Measurements from ENCODE around the gene AP2A1.

Gene AP2A1

DNA sequence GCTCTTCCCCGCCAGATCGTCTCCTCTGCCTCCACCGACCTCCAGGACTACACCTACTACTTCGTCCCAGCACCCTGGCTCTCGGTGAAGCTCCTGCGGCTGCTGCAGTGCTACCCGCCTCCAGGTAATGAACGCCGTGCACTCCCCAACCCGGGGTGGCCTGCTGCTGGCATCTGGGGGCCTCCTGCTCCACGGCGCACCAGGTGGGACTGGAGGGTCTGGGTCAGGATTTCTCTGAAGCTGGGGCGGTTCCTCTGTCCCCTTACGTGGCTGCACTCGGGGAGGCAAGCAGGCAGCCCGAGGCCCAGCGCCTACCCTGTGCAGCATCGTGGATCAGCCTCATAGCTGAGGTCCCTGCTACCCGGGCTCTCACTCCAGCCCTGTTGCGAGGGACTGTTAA, 28.8 kb downstream of the AP2A1 start:
- no peak for DNase-seq

DNA sequence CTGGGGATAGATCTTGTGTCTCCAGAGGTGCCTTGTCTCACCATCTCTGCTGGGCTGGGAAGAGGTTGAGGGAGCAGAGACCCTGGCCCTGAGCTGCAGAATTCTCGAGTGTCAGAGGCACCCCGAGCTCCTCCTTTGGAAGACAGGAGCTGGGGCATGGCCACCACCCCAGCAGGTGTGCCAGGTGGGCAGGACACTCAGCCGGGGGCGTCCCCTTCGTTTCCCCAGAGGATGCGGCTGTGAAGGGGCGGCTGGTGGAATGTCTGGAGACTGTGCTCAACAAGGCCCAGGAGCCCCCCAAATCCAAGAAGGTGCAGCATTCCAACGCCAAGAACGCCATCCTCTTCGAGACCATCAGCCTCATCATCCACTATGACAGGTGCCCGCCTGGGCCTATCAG, 31.8 kb downstream of the AP2A1 start:
- no peak for DNase-seq

GRCh38 chr19:49799271-49799797, 32.5 kb downstream of the AP2A1 start:
- no peak for DNase-seq

DNA sequence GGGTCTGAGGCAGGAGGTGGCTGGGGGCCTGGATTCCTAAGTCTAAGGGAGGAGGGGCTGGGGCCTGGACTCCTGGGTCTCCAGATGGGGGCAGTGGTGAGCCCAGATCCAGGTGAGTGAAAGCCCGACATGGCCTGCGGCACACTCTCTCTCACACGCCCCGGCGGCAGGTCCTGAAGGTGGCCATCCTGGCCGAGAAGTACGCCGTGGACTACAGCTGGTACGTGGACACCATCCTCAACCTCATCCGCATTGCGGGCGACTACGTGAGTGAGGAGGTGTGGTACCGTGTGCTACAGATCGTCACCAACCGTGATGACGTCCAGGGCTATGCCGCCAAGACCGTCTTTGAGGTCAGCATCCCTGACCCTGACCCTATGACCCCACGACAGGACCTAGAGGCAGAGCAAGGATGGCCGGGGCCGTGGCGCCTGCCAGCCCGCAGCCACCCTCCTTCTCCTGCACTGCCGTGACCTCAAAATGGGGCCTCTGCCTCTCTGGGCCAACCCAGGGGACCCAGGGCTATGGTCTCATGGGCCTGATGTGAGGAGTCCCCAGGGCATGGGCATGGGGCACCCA, 33.1 kb downstream of the AP2A1 start:
- no peak for DNase-seq

DNA sequence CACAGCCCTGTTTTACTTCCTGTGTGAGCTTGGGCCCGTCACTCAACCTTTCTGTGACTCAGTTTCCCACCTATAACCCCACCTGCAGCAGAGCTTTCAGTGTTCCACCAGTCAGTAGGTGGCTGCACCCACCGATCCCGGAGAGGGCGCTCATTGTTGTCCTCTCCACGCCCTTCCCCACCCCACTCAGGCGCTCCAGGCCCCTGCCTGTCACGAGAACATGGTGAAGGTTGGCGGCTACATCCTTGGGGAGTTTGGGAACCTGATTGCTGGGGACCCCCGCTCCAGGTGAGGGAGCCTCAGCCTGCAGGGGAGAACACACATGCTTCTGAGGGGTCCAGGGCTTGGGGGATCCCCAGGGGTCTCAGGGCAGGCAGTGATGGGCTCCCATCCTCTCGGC, 34.0 kb downstream of the AP2A1 start:
- DNase-seq, result no peak

GRCh38 chr19:49801401-49801888, 34.6 kb downstream of the AP2A1 start:
- no peak for DNase-seq

- no peak for DNase-seq
These were observed 35.3 kb downstream of the AP2A1 start for GRCh38 chr19:49801966-49802661.

- DNase-seq, result no peak
These were observed 36.2 kb downstream of the AP2A1 start for GRCh38 chr19:49802836-49803528.

DNA sequence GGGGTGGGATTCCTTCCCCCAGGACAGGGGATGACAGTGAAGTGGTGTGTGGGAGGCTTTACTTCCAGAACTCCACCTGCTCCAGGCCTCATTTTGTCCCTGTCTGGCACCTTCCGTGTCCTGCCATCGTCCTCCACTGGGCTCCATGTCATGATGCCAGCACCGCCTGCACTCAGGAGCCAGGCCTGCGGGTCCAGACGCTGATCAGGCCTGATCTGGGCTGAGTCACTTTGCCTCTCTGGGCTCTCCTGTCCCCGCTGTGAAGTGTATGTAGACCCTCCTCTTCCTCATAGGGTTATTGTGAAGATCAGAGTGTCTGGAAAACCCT, 36.7 kb downstream of the AP2A1 start:
- no peak for DNase-seq

GRCh38 chr19:49805822-49806619, 39.2 kb downstream of the AP2A1 start:
- DNase-seq, result no peak

DNA sequence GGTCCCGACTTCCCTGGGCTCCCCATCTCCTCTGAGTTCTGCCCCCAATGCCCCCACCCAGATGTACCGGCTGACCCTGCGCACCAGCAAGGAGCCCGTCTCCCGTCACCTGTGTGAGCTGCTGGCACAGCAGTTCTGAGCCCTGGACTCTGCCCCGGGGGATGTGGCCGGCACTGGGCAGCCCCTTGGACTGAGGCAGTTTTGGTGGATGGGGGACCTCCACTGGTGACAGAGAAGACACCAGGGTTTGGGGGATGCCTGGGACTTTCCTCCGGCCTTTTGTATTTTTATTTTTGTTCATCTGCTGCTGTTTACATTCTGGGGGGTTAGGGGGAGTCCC, 39.8 kb downstream of the AP2A1 start:
- no peak for DNase-seq

DNA sequence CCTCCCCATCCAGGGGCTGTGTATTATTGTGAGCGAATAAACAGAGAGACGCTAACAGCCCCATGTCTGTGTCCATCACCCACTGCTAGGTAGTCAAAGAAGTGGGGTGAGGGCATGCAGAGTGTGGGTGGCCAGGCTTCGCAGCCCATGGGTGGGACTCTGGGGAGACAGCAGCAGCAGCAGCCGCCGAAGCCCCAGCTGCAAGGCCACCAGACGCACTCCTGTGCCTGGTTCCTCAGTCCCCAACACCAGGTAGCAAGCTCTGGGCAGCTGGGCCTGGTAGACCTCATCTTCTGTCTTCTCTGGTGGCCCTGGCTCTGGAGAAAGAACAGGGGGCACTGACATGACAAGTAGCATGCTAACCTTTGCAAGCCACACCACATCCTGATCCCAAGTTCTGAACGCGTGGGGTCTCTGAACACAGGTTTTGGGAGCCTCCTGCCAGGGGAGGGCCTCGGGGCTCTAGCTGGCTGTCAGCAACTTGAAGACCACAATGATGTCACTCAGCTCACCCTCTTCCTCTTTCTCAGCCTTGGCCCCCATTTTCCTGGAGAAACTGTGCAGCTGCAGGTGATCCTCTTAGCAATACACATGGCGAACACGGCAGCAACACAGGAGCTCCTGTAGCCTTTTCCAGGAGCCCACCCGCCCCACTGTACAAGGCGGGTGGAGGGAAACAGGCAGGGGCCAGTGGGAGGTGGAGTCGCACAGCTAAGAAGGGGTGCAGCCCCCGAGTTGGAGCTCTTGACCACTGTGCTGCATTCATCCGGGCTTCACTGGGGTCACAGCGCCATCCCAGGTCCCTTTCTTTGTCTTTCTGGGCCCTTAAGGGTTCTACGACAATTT, 40.5 kb downstream of the AP2A1 start:
- DNase-seq, result no peak

GRCh38 chr19:49807904-49808675, 41.3 kb downstream of the AP2A1 start:
- no peak for DNase-seq

GRCh38 chr19:49808711-49809159, 41.9 kb downstream of the AP2A1 start:
- DNase-seq, result peak; percentile 58

GRCh38 chr19:49809160-49809940, 42.5 kb downstream of the AP2A1 start:
- peak; percentile 60 for DNase-seq

DNA sequence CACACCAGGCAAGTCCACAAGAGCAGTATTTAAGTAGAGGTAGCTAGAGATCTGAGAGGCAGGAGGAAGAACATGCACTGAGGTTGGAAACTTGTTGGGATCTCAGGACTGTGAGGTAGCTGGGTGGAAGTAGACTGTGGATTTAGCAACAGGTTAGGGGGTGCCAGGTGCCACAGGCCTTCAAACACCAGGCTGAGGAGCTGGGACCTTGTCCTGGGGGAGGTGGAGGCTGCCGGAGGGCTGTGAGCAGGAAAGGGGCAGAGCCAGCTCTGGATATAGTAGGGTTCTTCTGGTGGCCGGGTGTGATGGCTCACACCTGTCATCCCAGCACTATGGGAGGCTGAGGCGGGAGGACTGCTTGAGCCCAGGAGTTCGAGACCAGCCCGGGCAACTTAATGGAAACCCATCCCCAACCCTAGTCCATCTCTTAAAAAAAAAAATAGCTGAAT, 43.2 kb downstream of the AP2A1 start:
- DNase-seq, result no peak

GRCh38 chr19:49811328-49811727, 44.5 kb downstream of the AP2A1 start:
- DNase-seq, result no peak

DNA sequence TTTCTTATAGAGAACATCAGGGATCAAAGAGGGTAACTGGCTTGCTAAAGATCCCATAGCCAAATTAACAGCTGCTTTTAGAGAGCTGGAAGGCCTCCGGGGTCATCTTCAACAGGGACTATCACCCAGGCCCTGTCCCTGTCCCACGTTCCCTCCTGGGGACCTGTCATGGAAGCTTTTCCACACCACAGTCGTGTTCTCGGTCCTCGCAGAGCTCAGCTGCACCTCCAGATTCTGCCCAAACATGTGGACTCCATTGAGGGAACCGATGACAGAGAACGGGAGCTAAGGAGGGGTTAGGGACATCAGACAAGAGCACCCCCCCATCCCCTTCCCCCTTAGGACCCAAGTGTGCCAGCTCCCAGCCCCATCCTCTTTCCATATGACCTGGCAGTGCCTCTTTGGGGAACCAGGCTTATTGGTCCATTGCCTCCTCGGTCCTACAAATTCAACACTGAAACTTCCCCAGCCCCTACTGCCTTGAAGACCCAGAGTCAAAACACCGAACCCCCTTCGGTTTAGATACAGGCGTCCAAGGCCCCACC, 45.7 kb downstream of the AP2A1 start:
- no peak for DNase-seq

DNA sequence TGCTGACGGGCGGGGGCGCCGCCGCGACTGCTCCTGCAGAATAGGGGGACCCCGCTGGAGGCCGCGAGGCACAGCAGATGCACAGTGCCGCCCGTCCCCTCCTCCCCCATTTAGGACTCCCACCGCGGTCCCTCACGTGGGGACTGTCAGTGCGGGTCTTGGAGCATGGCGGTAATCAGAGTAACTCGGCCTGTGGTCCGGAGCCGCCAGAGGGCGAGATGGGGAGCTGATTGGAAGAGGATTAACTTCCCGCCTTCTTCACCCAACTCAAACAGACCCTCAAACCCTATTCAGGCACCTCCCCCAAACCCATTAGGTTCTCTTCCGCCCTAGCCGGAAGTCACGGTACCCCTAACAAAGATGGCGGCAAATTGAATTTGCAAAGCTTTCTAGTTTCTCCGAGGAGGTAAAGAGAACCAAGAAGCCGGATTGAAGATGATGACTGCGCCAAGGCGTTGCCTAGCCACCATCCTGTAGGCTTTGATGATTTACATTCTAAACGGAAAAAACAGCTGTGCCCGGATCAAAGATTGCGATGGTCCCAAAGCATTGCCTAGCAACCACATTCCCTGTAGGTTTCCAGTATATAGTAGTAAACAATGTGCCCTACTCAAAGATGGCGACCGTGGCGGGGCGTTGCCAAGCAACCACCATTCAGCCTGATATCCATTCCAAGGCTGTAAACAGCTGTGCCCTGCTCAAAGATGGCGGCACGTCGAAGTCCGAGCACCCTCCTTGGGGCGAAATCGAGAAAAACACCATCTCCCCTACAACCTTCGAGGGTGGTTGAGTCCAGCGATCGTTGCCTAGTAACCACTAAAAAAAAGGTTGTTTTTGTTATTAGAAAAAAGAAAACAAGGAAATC, 46.4 kb downstream of the AP2A1 start, which contains the start of gene FUZ:
Gene FUZ, minus strand, starts transcription at position 296 of the 865 bp plus-strand sequence. Its CDS starts 186 bp downstream, at position 110.
- DNase-seq, result peak; percentile 98
